GM12878 (cell line): ENCODE measurements around the gene MROH2A.

ENCODE experiments used
- POLR2AphosphoS5 ChIP-seq: IDR thresholded peaks from 2 replicates; pipeline ENCODE4 v1.6.1; 2011; ENCODE audit warnings: mild to moderate bottlenecking, low read length, inconsistent platforms
- SPI1 ChIP-seq: IDR thresholded peaks from 2 replicates; pipeline ENCODE4 v1.6.1; 2011; ENCODE audit warnings: low read depth, mild to moderate bottlenecking, low read length, moderate library complexity, borderline replicate concordance; ENCODE audit not compliant: insufficient read depth
- SUPT20H ChIP-seq: IDR thresholded peaks from 2 replicates; pipeline ENCODE4 v1.6.1; 2011; ENCODE audit warnings: low read depth, mild to moderate bottlenecking, low read length, moderate library complexity, borderline replicate concordance; ENCODE audit not compliant: control insufficient read depth
- TBL1XR1 ChIP-seq: IDR thresholded peaks from 2 replicates; pipeline ENCODE4 v1.6.1; 2012; ENCODE audit warnings: low read depth, low read length, improper control_type of control experiment
- TCF7 ChIP-seq: IDR thresholded peaks from 2 replicates; pipeline ENCODE4 v1.6.1; 2014; ENCODE audit warnings: antibody characterized with exemption, borderline replicate concordance
- ZNF384 ChIP-seq: IDR thresholded peaks from 2 replicates; pipeline ENCODE4 v1.6.1; 2012; ENCODE audit warnings: low read depth, mild to moderate bottlenecking, low read length, improper control_type of control experiment, borderline replicate concordance
- TF ChIP-seq, protein P1 (sequence below), 3 experiments: IDR thresholded peaks in 2 of 3; conservative IDR thresholded peaks in 1 of 3; 2 replicates each; pipeline ENCODE4 v1.5.1; 2011; ENCODE audit warnings: low read depth in 3 of 3, low read length in 3 of 3, mild to moderate bottlenecking in 3 of 3, control low read depth in 2 of 3, moderate library complexity in 2 of 3, inconsistent platforms in 1 of 3, mixed read lengths in 1 of 3; ENCODE audit not compliant: control insufficient read depth in 2 of 3, insufficient read depth in 1 of 3; ENCODE audit errors: extremely low read depth in 1 of 3

DNA sequence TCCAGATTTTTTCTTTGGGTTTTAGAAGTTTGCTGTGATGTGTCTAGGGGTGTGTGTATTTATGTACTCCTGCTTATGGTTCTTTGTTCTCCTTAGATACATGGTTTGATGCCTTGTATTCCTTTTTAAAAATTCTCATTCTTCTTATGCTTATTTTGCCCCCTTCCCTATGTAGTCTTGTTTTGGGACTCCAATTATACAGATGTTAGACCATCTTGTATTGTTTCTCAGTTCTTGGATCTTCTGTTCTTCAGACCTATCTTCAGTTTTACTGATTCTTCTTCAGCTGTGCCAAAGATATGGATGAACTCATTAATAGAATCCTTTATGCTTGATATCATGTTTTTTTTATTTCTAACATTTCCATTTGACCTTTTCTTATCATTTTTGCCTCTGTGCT is 104.2 kb downstream of the MROH2A start:
- TF ChIP-seq TCF7 (no peak), POLR2AphosphoS5 (no peak), ZNF384 (no peak), SPI1 (no peak), TBL1XR1 (no peak), SUPT20H (no peak)
- TF ChIP-seq, protein P1, sequence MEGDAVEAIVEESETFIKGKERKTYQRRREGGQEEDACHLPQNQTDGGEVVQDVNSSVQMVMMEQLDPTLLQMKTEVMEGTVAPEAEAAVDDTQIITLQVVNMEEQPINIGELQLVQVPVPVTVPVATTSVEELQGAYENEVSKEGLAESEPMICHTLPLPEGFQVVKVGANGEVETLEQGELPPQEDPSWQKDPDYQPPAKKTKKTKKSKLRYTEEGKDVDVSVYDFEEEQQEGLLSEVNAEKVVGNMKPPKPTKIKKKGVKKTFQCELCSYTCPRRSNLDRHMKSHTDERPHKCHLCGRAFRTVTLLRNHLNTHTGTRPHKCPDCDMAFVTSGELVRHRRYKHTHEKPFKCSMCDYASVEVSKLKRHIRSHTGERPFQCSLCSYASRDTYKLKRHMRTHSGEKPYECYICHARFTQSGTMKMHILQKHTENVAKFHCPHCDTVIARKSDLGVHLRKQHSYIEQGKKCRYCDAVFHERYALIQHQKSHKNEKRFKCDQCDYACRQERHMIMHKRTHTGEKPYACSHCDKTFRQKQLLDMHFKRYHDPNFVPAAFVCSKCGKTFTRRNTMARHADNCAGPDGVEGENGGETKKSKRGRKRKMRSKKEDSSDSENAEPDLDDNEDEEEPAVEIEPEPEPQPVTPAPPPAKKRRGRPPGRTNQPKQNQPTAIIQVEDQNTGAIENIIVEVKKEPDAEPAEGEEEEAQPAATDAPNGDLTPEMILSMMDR (IDR thresholded peaks at IDR 0.05 in 2 of 3, conservative IDR thresholded peaks at IDR 0.05 in 1 of 3; ENCODE audit: control insufficient read depth in 2 of 3, extremely low read depth in 1 of 3, insufficient read depth in 1 of 3, low read depth in 3 of 3, low read length in 3 of 3) = no peak
